ENCODE results near the gene PTGFRN. TPM values are rescaled to one million over a fixed set of nuclear protein-coding genes. Genes with fewer than 3 reads are reported as not detected.

PTGFRN gene
- total RNA-seq, 2 experiments from 2014 or later = 11.6 to 11.8 TPM

- H3K9me3 Mint-ChIP-seq (ENCODE audit: low read depth) = no peaks in the 10 kb centered on the region
- ATAC-seq (no peak), DNase-seq (no peak)
- POLR2A ChIA-PET = no interaction called here
- H3K27me3 Mint-ChIP-seq = no peaks in the 10 kb centered on the region
- H3K27ac Mint-ChIP-seq = no peak overlapping the region
- H3K4me1 Mint-ChIP-seq = peaks cover 32% of the 10 kb centered on the region
- H3K4me3 Mint-ChIP-seq = no peak overlapping the region
- CTCF ChIA-PET = interaction anchor here (0.7 to 1.2 kb wide), 3 partner anchors 11 to 86 kb away, joined by 3 read pairs; no protein-coding TSS in a partner anchor
- intact Hi-C loops (cut with DNase I, micrococcal nuclease) = no loop called here
- peaks cover 6% of the 10 kb centered on the region for H3K36me3 Mint-ChIP-seq (ENCODE audit: low read depth)
Observed at GRCh38 chr1:116945996-116946395, 36.3 kb downstream of the PTGFRN start.

GRCh38 chr1:116947092-116947860 is 37.6 kb downstream of the PTGFRN start:
- ATAC-seq = no peak
- Mint-ChIP-seq H3K27me3 (no peaks in the 10 kb centered on the region), H3K9me3 (ENCODE audit: low read depth) (no peaks in the 10 kb centered on the region), H3K27ac (no peak overlapping the region), H3K4me3 (no peak overlapping the region), H3K36me3 (ENCODE audit: low read depth) (peaks cover 6% of the 10 kb centered on the region), H3K4me1 (peaks cover 30% of the 10 kb centered on the region)
- CTCF ChIA-PET = interaction anchor here (0.5 to 1.0 kb wide), 2 partner anchors 12 to 14 kb away, joined by 3 read pairs; no protein-coding TSS in a partner anchor
- intact Hi-C loops (cut with DNase I, micrococcal nuclease) = no loop called here
- no peak for DNase-seq
- POLR2A ChIA-PET = no interaction called here

- intact Hi-C loops (cut with DNase I, micrococcal nuclease) = no loop called here
- H3K9me3 Mint-ChIP-seq (ENCODE audit: low read depth) = no peaks in the 10 kb centered on the region
- peaks cover 6% of the 10 kb centered on the region for H3K36me3 Mint-ChIP-seq (ENCODE audit: low read depth)
- DNase-seq = no peak
- H3K4me3 Mint-ChIP-seq = no peak overlapping the region
- ChIA-PET POLR2A (no interaction called here), CTCF (interaction anchor here (0.5 to 1.0 kb wide), 2 partner anchors 13 kb away, joined by 3 read pairs; no protein-coding TSS in a partner anchor)
- no peak overlapping the region for H3K27ac Mint-ChIP-seq
- no peaks in the 10 kb centered on the region for H3K27me3 Mint-ChIP-seq
- no peak for ATAC-seq
- peaks cover 22% of the 10 kb centered on the region for H3K4me1 Mint-ChIP-seq
Observed at GRCh38 chr1:116948046-116948445, 38.3 kb downstream of the PTGFRN start.

GRCh38 chr1:116948642-116949041 is 38.9 kb downstream of the PTGFRN start:
- H3K36me3 Mint-ChIP-seq (ENCODE audit: low read depth) = peaks cover 6% of the 10 kb centered on the region
- ChIA-PET POLR2A (no interaction called here), CTCF (no interaction called here)
- H3K27me3 Mint-ChIP-seq = no peaks in the 10 kb centered on the region
- no peak for ATAC-seq
- H3K9me3 Mint-ChIP-seq (ENCODE audit: low read depth) = no peaks in the 10 kb centered on the region
- H3K4me1 Mint-ChIP-seq = peaks cover 16% of the 10 kb centered on the region
- H3K27ac Mint-ChIP-seq = no peak overlapping the region
- DNase-seq = no peak
- intact Hi-C loops (cut with DNase I, micrococcal nuclease) = no loop called here
- no peak overlapping the region for H3K4me3 Mint-ChIP-seq

GRCh38 chr1:116949213-116949985 is 39.7 kb downstream of the PTGFRN start:
- H3K27me3 Mint-ChIP-seq = no peaks in the 10 kb centered on the region
- H3K27ac Mint-ChIP-seq = no peak overlapping the region
- no peak overlapping the region for H3K4me3 Mint-ChIP-seq
- H3K9me3 Mint-ChIP-seq (ENCODE audit: low read depth) = no peaks in the 10 kb centered on the region
- no peak for DNase-seq
- ChIA-PET CTCF (interaction anchor here (0.6 to 1.0 kb wide), 3 partner anchors 40 to 233 kb away, joined by 3 to 4 read pairs (median 3); no protein-coding TSS in a partner anchor), POLR2A (interaction anchor here (0.7 kb wide), 1 partner anchor 28 kb away, joined by 3 read pairs; no protein-coding TSS in a partner anchor)
- intact Hi-C loops (cut with DNase I, micrococcal nuclease) = no loop called here
- no peak for ATAC-seq
- peaks cover 6% of the 10 kb centered on the region for H3K36me3 Mint-ChIP-seq (ENCODE audit: low read depth)
- peaks cover 13% of the 10 kb centered on the region for H3K4me1 Mint-ChIP-seq

- intact Hi-C loops (cut with DNase I, micrococcal nuclease) = no loop called here
- Mint-ChIP-seq H3K36me3 (ENCODE audit: low read depth) (no peaks in the 10 kb centered on the region), H3K27ac (no peak overlapping the region), H3K9me3 (ENCODE audit: low read depth) (no peaks in the 10 kb centered on the region), H3K4me1 (peaks cover 5% of the 10 kb centered on the region), H3K4me3 (no peak overlapping the region), H3K27me3 (no peaks in the 10 kb centered on the region)
- ChIA-PET POLR2A (no interaction called here), CTCF (interaction anchor here (0.6 to 1.4 kb wide), 5 partner anchors 16 to 98 kb away, joined by 3 to 10 read pairs (median 4); no protein-coding TSS in a partner anchor)
- ATAC-seq (no peak), DNase-seq (no peak)
Observed at GRCh38 chr1:116950517-116951199, 40.9 kb downstream of the PTGFRN start.

- Mint-ChIP-seq H3K36me3 (ENCODE audit: low read depth) (no peaks in the 10 kb centered on the region), H3K4me1 (no peaks in the 10 kb centered on the region), H3K27ac (no peak overlapping the region), H3K4me3 (no peak overlapping the region), H3K9me3 (ENCODE audit: low read depth) (no peaks in the 10 kb centered on the region), H3K27me3 (no peaks in the 10 kb centered on the region)
- DNase-seq (no peak), ATAC-seq (no peak)
- CTCF ChIA-PET = interaction anchor here (0.6 to 1.4 kb wide), 4 partner anchors 16 to 58 kb away, joined by 3 to 10 read pairs (median 4); no protein-coding TSS in a partner anchor
- intact Hi-C loops (cut with DNase I, micrococcal nuclease) = no loop called here
- POLR2A ChIA-PET = no interaction called here
Observed at GRCh38 chr1:116951200-116951935, 41.7 kb downstream of the PTGFRN start.

GRCh38 chr1:116952738-116953275 is 43.1 kb downstream of the PTGFRN start:
- Mint-ChIP-seq H3K27ac (no peak overlapping the region), H3K27me3 (no peaks in the 10 kb centered on the region), H3K4me1 (no peaks in the 10 kb centered on the region), H3K4me3 (no peak overlapping the region), H3K9me3 (ENCODE audit: low read depth) (no peaks in the 10 kb centered on the region), H3K36me3 (ENCODE audit: low read depth) (no peaks in the 10 kb centered on the region)
- CTCF ChIA-PET = interaction anchor here (0.6 kb wide), 1 partner anchor 107 kb away, joined by 3 read pairs; no protein-coding TSS in a partner anchor
- intact Hi-C loops (cut with DNase I, micrococcal nuclease) = no loop called here
- DNase-seq (no peak), ATAC-seq (no peak)
- POLR2A ChIA-PET = no interaction called here

GRCh38 chr1:116954440-116954839 is 44.7 kb downstream of the PTGFRN start:
- no peak for ATAC-seq
- H3K36me3 Mint-ChIP-seq (ENCODE audit: low read depth) = no peaks in the 10 kb centered on the region
- DNase-seq = no peak
- ChIA-PET CTCF (interaction anchor here (0.8 kb wide), 1 partner anchor 281 kb away, joined by 3 read pairs; no protein-coding TSS in a partner anchor), POLR2A (no interaction called here)
- H3K4me3 Mint-ChIP-seq = no peak overlapping the region
- H3K27ac Mint-ChIP-seq = no peak overlapping the region
- intact Hi-C loops (cut with DNase I, micrococcal nuclease) = no loop called here
- no peaks in the 10 kb centered on the region for H3K27me3 Mint-ChIP-seq
- H3K9me3 Mint-ChIP-seq (ENCODE audit: low read depth) = no peaks in the 10 kb centered on the region
- no peaks in the 10 kb centered on the region for H3K4me1 Mint-ChIP-seq

- CTCF ChIA-PET = no interaction called here
- H3K27ac Mint-ChIP-seq = no peak overlapping the region
- no peaks in the 10 kb centered on the region for H3K4me1 Mint-ChIP-seq
- DNase-seq (no peak), ATAC-seq (no peak)
- no peak overlapping the region for H3K4me3 Mint-ChIP-seq
- no peaks in the 10 kb centered on the region for H3K27me3 Mint-ChIP-seq
- H3K36me3 Mint-ChIP-seq (ENCODE audit: low read depth) = no peaks in the 10 kb centered on the region
- POLR2A ChIA-PET = no interaction called here
- intact Hi-C loops (cut with DNase I, micrococcal nuclease) = no loop called here
- H3K9me3 Mint-ChIP-seq (ENCODE audit: low read depth) = no peaks in the 10 kb centered on the region
Observed at GRCh38 chr1:116956378-116956777, 46.7 kb downstream of the PTGFRN start.

GRCh38 chr1:116957646-116958045 is 47.9 kb downstream of the PTGFRN start:
- no peaks in the 10 kb centered on the region for H3K36me3 Mint-ChIP-seq (ENCODE audit: low read depth)
- no peak overlapping the region for H3K4me3 Mint-ChIP-seq
- H3K4me1 Mint-ChIP-seq = no peaks in the 10 kb centered on the region
- H3K9me3 Mint-ChIP-seq (ENCODE audit: low read depth) = no peaks in the 10 kb centered on the region
- DNase-seq (no peak), ATAC-seq (no peak)
- no peak overlapping the region for H3K27ac Mint-ChIP-seq
- intact Hi-C loops (cut with DNase I, micrococcal nuclease) = no loop called here
- ChIA-PET POLR2A (no interaction called here), CTCF (no interaction called here)
- no peaks in the 10 kb centered on the region for H3K27me3 Mint-ChIP-seq
